GM18517 (cell line): Measurements from ENCODE around the gene DAB1.

Experiments
- ATAC-seq: cut with Tn5 transposase; IDR thresholded peaks from one replicate; pipeline ENCODE4 v1.9.1; 2021; ENCODE audit warnings: mild to moderate bottlenecking, moderate library complexity; ENCODE audit not compliant: unreplicated experiment

DAB1 gene

DNA sequence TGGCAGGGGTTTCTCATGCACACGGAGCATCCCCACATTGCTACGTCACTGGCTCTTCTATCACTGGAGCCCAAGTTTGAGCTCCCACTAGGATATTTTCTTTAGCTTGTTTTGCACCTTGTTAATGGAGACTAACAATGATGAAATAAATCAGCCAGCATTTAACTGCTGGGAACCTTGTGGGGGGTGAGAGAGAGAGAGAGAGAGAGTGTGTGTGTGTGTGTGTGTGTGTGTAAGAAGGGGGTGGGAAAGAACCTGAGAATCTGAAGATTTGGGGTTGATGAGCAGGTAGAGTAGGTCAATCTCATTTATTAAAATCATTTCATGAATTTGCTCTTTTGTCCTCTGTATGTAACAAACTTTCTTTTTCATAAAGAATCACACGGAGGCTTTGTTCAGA, 458.7 kb downstream of the DAB1 start:
- ATAC-seq: no peak

DNA sequence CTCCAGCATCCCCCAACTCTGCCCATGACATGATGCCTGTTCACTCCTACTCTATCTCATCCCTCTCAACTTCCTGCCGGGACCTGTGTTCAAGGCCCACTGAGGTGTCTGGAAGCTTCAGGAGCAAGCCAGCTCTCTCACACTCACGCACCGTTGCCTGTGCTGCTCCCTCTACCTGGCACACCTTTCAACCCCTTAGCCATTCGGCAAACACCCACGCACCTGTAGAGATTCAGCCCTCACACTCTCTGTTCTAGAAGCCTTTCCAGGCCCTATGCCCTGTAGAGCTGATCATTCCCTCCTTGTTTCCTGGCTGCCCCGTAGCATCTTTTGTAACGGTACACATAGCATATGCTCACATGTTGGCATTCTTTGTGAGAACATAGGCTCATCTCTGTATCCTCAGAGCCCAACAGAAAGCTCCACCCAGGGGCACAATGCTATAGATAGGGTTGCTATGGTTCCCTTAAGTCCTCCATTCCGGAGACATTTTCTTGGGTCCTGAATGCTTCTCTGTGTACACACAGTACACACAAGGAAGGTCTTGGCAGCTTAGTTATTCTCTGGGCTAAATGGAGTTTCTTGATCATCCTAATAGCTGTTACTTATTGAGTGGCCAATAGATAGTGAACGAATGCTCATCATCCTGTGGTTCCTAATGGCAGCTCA, 459.4 kb downstream of the DAB1 start:
- ATAC-seq: no peak

DNA sequence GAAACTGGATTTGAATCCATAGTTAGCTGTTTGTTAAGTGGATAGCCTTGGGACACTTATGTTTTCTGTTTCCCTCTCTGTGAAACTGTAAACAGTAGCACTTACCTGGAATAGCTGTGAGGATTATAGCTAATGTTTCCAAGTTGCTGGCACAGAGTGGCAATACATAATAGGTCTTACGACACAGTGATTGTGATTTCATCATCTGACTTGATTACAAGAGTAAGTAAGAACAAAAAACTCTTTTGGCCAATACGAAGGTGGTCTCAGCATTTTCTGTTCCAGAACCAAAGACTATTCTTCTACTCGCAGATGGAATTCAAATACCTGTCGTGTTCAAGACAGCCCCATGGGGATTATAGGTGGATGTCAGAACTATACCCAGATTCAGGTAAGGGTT, 460.2 kb downstream of the DAB1 start:
- no peak for ATAC-seq

DNA sequence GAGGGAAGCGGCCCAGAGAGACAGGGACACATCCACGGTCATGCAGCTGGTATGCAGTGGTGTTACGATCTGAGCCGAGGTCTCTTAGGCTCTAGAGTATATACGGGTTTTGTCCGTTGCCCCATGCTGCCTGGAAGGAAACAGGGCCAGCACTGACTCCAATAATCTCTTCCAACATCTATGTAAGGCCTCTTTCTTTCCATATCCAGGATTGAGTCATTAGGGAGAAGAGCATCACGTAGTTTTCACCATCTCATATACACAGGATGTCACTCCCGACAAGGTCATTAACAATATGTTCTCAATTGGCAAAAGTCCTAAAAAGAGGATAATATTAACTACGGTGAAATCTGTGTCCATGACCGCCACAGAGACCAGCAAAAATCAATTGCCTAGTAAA, 462.4 kb downstream of the DAB1 start:
- ATAC-seq: no peak

- no peak for ATAC-seq
Measured at GRCh38 chr1:56958526-56958925, 465.3 kb downstream of the DAB1 start.

GRCh38 chr1:56957931-56958330, 465.9 kb downstream of the DAB1 start:
- no peak for ATAC-seq

- ATAC-seq: no peak
Measured at GRCh38 chr1:56954664-56955063, 469.2 kb downstream of the DAB1 start.

GRCh38 chr1:56953386-56953785, 470.5 kb downstream of the DAB1 start:
- ATAC-seq: no peak

GRCh38 chr1:56952501-56952900, 471.4 kb downstream of the DAB1 start:
- no peak for ATAC-seq

DNA sequence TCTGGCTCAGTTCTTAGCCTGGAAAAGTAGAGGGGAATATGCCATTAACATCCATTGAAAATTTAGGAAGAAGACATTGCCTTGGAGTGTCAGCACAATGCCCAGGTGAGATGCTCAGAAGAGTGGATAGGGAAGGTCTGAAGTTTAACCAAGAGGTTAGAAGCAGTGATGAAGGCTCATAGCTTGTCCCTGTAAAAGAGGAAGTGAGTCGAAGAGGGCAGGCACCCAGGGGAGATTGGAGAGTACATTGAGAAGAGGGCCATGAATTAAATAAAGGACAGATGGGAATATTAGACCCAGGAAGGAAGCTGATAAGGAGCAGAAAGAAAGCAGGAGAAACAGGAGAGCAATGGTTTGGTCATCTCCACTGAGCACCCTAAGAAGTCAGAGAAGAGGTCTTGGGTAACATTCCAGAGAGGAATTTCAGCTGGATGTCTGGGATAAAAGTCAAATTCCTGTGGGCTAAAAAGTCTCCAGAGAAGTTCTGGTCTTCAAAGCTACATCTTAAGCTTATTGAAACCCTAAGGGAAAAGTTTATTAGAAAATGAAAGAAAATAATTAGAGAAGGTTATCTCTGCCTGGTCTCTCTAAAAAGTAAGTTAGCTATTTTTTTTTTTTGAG, 475.3 kb downstream of the DAB1 start:
- ATAC-seq: no peak
